HG03025 (cell line): ENCODE data around the gene PRKAB1.
"Not testable (repeated sequence)": the region's sequence is repeated elsewhere in the genome, so short reads cannot be mapped to it uniquely, and the experiment has no call there.

Source experiments
- ATAC-seq: cut with Tn5 transposase; IDR thresholded peaks from one replicate; pipeline ENCODE4 v1.9.1; 2021; ENCODE audit warnings: mild to moderate bottlenecking, moderate library complexity; ENCODE audit not compliant: unreplicated experiment, low FRiP score

PRKAB1 gene

DNA sequence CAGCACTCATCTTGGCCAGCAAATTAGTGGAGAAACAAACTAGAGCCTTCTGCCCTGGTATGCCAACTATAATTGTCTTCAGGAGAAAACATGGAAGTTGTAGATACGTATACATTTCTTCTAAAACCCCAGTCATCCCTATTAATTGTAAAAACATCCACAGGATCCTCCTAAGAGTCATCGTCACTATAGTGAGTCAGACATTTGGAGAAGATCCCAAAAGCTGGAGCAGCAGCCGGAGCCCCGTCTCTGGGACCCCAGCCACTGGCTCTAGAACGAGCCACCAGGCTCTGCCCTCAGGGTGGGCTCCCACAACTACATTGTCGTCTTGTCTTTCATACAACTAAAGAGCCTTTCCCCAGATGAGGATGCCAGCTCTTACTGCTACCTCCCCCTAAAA is 15.5 kb downstream of the PRKAB1 start:
- no peak for ATAC-seq

DNA sequence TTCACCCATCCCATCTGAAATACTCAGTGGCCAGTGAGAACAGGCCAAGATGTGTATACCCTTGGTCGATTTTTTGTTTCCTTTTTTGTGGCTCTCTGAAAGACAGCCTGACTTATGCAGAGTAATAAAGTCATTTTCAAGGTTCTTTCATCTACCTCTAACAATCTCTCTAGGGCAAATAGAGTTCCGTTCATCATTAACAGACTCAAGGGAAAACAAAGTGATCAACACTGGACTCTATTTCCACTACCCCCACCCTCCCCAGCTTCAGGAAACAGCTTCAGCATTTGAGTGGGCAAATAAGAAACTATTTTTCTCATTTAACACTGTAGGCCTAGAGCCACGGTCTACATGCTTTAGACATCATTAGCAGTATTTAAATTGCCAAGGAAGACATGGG is 15.9 kb downstream of the PRKAB1 start:
- no peak for ATAC-seq

DNA sequence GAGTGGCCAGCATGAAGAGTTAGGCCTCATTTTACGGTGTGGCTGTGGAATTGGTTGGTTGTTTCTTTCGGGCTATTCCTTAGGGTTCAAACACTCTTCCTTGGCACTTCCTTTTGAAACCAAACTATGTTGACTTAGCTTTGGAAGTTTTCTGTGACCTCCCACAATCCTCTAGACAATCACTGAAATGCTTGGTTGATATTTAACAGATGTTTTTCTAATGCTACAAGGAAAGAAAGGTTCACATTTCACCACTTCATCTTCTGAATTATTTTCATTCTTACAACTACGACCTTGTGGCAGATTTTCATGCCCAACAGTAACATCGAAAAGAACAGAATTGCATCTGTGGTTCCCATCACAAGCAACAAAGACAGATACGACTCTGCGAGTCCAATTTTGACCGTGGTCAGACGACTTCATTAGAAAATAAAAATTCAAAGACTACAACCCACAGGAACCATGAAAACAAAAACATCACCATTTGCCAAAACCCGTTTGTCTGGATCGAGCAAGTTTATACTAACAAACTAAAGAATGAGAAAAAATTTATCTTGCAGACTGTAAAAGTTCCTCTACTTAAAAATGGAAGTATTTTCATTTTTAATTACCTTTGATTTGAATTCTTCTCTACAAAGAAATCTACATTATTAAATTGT is 16.9 kb downstream of the PRKAB1 start:
- no peak for ATAC-seq

DNA sequence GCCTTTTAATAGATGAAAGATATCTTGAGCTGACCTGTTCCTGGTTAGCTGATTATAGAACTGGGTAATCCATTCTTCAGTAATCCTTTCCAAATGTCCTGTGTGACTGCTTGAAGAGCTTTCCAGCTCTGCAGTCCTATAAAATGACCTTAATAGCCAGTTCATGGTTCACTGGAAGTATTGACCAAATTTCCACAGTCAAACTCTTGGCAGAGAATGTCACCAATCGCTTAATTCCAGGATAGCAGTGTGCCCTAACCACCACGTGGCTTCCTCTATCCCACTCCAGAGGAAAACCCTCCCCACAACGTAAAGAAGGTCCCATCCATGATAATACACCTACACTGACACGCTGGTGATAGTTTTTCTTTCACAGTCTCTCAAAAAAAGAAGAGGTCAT is 17.4 kb downstream of the PRKAB1 start:
- ATAC-seq, result no peak

DNA sequence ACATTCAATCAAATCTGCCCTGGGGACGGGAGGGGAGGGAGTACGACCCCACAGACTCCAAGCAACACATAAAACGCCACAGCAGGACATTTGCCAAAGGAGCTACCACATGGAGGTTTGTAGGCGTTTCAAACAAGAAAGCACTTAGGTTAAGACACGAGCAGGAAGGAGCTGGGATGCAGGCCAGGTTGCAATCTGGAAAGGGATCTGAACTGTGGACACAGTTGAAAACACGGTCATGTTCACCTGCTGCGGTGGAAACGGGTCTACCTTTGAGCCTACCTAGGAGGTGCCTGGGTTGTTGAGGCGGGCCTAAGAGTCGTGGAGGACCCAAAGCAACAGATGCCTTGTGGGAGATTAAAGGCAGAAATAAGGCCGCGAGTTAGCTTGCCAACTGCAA is 18.4 kb downstream of the PRKAB1 start:
- ATAC-seq, result no peak

DNA sequence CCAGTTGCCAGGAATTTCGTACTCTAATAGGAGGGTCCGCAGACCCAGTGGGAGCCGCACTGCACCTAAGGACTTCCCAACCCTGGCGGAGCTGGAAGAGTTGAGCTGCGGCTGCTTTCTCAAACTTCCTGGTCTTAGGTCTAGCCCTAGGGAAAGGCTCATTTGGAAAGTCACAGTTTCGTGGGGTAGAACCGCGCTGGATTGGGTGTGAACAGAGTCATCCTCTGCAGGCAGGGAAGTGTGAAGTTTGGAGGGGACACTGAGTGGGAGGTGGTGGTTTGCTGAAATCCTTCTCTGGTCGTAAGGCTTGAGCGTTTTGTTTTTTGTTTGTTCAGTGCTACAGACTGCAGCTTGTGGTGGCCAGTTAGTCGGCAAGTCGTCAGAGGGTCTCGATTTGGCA is 18.8 kb downstream of the PRKAB1 start:
- no peak for ATAC-seq

DNA sequence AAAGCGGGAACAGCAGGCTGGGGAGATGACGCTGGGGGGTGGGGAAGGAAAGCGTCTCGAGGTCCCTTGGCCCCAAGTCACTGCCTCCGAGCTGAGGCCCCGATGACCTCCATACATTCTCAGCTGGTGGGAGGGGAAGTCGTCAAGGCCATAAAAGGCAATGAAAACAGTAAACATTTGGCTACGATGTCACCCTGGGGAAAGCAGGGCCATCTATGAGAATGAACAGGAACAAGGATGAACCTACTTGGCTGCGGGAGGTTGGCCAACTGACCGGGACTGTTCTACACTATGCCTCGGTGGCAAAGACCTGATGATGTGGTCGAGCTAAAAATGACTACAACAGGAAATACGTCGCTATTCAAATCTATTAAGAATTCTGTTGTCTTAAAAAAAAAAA is 19.5 kb downstream of the PRKAB1 start:
- ATAC-seq, result no peak

DNA sequence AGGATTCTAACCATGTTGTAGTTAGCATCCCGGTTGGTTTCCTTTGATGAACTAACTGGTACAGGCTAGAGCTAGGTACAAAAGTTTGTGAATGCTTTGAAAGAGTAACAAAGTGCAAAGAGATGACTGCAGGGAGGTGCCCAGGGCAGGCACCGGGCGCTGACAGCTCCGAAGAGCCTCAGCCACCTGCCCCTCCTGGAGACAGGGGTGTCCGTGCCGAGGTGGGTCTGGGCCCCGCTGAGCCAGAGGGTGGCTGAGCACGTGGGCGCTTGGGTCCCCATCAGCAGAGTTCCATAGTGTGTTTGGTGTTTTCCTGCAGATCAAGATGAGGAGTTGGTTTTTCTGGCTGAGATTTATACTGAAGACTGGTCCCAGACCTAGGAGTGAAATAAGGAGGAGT is 19.9 kb downstream of the PRKAB1 start:
- no peak for ATAC-seq

DNA sequence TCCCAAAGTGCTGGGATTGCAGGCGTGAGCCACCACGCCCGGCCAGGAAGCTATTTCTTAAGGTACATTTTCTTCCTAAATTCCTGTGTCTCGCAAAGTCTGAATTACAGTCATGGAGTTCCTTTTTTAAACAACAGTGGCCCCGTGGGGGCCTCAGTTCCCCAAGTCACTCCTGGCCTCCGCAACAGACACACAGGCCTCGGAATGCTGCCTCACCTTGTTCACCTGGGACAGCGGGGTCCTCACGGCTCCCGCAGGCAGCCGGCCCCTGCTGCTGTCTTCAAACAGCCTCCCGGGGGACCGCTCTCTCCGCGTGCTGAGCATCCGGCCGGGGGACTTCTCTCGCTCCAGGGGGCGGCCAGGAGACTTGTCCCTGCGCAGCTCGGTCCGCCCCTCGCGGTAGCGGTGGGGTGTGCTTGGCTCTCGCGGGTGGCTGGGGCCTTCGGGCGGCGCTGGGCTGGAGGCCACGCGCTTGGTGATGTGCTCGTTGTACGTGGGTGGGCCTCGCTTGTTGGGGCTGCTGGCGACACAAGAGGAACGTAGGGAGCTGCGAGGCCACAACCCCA is 22.1 kb downstream of the PRKAB1 start:
- ATAC-seq, result no peak

DNA sequence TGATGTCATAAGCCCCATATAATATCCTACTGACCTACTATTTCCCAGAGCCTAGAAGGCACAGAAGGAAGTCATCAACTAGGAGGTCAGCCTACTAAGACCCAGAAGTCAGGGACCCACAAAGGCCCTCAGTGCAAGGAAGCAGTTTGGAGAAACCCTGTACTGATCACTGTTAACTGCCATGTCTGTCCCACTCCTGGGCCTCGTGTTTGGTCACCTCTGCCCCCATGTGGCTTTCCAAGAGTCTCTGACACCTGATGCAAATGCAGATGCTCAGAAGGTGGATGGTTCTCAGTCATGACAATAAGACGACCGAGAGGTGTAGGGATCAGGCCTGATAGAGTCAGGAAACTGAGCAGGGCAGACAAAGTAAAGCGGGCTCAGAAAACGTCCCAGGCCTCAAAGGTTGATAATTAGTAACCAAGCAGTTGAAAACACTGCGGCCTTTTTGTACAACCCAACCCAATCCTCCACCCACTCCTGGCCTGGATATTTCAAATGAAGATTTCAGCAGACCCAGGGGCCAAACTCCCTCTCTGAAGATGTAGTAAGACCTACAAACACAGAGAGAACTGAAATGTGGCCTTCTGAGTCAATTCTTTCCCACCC is 23.4 kb downstream of the PRKAB1 start:
- no peak for ATAC-seq

DNA sequence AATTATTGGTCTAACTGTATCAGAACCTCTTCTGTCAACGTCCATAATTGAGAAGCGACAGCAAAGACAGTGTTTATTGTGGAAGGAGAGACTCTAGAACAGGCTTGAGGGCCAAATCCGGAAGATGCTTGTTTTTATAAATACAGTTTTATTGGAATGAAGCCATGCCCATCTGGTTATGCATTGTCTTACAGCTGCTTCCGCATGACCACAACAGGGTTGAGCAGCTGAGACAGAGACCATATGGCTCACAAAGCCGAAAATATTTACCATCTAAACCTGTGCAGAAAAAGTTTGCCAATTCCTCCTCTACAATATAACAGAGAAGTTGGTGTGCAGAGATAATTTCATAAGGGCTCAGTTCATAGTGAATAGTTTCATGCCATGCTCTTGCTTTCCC is 24.5 kb downstream of the PRKAB1 start:
- ATAC-seq, result no peak

DNA sequence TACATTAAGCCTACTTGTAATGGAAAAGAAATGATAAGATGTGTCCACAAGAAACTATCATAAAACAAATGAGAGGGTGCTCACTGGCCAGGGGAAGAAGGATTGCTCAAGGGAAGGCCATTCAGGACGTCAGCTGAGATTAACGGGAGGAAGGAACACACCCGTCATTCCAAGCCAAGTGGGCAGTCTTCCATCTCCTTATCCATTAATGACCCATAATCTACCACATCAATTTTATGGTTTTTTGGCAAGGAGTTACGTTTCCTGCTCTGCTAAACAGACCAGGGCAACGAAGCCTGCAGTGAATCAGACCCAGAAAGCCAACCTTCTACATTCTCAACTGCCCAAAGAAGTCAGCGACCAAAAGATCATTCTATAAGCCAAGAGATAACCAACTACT is 25.1 kb downstream of the PRKAB1 start:
- no peak for ATAC-seq

DNA sequence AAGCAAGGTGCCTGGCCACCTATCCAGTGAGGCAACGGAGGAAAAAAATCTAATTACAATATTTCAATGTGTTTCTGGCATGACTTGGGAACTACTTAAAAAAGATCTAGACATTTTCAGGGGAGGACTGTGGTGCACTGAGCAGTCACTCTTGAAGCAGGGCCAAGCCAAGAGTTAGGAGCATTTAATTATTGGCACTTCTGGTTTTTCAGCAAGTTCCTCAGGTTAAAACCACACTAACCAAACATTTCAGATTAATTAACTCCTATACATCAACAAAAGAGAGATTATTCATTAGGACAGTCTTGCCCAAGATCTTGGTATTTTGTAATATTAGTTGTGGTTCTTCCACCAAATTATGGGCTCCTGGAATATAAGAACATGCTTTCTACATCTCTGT is 25.6 kb downstream of the PRKAB1 start:
- ATAC-seq, result no peak

DNA sequence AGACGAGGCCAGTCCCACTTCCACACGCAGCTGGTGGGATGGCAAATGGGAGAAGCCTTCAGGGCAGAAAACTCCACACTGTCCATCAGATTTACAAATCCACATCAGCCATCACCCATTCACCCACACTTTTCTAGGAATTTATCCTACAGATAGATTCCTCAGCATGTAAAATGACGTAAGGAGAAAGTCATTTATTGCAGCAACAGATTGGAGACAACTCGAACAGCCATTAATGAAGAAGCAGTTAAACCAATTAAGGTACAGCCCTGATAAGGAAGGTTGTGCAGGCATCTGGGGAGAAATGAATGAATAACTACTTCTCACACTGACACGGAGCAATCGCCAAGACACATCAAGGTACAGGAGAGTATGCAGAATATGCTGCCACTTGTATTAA is 26.2 kb downstream of the PRKAB1 start:
- no peak for ATAC-seq

DNA sequence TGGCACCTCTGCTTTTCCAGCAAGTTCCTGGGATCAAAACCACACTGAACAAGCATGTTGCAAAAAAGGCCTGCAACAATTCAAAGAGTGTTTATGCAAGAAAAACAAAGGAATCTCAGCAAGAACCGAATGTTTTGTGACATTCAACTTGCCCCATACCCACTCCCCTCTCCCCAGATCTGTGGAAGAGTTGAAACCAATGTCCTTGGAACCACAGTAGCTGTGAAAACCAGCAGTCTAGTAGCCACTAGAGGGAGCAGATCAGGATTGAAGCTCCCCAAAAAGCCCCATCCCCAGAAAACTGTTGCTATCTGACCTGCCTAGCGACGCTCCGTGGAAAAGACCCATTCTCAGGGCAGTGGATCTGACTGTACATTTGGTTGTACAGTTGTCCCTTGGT is 27.1 kb downstream of the PRKAB1 start:
- ATAC-seq, result no peak

DNA sequence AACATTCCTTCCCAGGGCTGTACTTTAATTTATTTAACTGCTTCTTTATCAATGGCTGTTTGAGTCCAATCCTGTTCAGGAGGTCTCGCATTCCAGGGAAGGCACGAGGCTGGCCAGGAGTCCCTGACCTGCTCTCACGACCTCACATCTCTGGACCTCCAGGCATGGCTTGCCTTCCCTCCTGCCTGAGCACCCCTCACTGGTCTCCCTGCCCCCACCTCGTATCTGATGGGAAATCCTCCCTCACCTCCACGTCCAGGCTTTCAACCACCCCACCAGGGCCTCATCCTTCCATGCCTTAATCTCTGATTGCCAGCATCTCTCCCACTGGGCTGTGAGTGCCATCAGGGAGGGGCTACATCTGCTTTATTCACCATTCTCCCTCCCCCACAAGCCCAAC is 29.0 kb downstream of the PRKAB1 start:
- ATAC-seq, result no peak

DNA sequence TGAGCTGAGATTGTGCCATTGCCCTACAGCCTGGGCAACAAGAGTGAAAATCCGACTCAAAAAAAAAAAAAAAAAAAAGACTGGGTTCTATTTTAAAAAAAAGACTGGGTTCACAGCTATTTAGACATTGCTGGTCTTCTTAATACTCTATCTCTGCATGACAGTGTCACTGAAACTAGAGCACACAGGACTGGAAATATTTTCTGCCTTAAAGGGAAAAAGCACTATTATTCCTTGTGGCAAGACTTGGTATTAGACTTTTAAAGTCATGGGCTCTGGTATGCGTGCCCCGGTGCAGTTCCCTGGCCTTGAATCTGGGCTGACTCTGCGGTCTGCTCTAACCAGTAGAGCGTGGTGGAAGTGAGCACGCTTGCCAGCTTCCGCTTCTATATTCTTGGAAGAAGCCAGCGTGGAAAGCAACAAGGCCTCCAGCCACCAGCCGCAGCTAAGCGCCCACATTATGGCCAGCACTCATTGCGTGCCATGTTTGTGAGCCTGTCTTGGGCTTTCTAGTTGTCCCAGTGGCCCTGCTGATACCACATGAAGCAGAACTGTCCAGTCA is 31.3 kb downstream of the PRKAB1 start:
- ATAC-seq, result no peak

DNA sequence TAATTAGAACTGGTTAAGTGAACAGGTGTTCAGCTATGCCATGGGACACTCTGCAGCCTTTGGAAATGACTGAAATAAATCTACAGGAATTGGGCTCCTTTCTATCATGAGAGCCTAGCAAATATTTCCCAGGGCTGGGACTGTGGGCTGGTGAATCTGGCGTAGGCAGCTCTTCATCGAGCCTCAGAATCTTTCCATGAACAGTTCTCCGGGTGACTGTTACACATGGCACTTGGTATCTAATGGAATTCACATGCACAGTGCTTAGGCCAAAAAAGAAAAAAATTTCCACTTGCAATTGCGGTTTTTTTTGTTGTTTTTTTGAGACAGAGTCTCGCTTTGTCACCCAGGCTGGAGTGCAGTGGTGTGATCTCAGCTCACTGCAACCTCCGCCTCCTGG is 32.1 kb downstream of the PRKAB1 start:
- no peak for ATAC-seq

DNA sequence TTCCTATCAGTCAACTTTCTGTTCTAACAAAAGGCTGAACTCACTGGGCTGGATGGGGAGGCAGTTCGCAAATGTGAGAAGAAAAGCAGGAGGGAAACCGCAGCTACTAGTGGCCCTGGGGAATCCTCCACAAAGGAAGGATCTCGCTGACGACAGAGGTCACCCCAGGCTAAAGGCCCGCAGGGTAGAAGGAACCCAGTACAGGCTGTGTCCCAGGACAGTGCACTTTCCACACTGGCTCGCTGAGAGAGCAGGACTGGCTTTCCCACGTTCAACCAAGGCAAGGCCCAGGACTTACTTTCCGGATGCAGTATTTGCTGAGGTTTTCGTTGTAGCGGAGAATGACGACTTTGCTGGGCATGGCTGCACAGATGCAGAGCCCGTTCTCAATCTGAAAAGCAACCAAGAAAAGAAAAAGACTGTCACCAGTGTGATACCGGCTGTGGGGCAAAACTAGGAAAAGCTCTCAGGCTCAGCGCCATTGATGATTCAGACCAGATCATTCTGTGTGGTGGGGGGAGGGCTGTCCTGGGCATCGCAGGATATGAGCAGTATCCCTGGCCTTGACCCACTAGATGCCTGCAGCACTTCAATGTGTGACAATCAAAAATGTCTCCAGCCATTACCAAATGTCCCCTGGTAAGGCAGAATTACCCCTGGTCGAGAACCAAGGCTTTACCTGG is 36.3 kb downstream of the PRKAB1 start:
- ATAC-seq, result no peak

DNA sequence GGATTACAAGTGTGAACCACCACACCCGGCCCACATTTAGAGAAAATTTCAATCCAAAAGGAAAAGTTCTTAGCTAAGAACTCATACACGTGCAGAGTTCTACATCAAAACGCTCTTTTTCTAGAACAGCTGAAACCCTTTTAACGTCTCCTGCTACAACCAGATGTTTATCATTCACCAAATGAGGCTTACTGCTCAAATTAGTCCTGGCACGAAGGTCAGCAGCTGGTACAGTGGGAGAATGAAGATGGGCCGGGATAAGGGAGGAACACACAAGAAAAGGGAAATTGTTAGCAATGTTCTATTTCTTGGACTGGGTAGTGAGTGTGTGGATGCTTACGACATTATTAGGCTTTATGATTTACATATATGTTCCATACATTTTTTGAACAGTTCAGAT is 37.2 kb downstream of the PRKAB1 start:
- no peak for ATAC-seq

DNA sequence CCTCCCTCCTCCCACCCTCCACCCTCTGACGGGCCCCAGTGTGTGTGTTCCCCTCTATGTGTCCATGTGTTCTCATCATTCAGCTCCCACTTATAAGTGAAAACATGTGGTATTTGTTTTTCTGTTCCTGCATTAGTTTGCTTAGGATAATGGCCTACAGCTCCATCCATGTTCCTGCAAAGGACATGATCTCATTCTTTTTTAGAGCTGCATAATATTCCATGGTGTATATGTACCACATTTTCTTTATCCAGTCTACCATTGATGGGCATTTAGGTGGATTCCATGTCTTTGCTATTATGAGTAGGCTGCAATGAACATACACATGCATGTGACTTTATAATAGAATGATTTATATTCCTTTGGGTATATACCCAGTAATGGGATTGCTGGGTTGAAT is 38.5 kb downstream of the PRKAB1 start:
- not testable (repeated sequence) for ATAC-seq
